ENCODE measurements around the gene TRMT10A.
"Not testable (repeated sequence)": the region's sequence is repeated elsewhere in the genome, so short reads cannot be mapped to it uniquely, and the experiment has no call there.

Gene TRMT10A

DNA sequence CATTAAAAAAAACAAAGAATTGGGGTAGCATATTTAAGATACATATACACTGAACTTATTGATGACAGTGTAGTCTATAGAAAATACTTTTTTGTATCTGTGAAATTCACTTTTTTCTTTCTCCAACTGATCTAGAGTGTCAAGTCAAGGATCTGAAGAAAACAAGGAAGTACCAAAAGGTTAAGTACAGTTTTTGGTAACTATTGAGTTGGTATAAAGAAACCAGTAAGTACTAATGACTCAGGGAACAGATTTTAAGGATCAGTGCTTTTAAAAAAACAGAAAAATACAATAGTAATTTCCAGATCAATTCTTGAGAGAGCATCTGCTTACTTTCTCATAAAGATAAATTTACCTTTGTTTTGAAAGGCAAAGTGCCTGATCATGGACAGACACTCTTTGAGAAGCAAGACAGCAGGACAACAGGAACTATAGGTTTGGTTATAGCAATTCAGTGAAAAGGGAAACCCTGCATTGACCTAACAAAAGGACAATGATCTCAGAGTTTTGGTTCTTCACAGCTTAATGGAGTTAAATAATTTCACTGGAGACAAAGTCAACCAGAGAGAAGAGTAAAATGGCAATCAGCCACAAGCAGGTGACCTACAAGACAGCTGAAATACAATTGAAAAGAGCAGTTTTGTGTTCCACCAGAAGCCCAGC, 23.4 kb downstream of the TRMT10A start:
- DNase-seq, result no peak

DNA sequence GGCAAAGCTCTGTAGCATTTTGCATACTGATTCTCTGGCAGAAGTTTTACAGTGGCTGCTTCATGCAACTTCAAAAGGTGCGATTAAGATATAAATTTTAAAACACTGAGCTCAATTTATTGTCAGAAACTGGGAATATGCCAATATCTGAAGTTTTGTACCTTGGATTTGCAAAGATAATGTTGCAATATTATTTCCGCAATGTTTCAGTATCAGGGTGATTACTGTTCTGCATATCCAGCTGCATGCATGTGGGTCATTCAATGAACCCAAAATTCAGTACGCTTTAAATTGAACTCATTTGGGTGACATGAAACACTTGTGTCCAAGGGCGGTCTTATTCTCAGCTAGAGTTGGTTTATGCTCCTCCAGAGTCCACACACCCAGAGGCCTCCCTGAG, 26.2 kb downstream of the TRMT10A start:
- no peak for DNase-seq

DNA sequence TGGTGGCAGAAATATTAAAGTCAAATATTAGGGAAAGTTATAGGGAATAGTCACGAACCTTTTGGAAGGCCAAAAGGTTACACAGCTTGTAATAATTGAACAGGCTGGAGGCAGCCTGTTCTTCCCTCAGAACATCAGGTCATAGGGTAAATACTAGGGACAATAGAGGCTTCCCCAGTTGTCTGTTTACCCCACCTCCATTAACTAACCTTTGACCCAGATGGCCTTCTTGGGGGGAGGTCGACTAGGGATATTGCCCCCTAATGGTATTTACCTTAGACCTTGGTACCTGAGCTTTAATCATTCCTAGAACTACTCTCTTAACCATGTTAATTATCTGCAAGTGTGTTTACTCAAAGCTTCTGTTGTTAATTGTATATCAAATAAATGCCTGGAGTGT, 27.0 kb downstream of the TRMT10A start:
- no peak for DNase-seq

DNA sequence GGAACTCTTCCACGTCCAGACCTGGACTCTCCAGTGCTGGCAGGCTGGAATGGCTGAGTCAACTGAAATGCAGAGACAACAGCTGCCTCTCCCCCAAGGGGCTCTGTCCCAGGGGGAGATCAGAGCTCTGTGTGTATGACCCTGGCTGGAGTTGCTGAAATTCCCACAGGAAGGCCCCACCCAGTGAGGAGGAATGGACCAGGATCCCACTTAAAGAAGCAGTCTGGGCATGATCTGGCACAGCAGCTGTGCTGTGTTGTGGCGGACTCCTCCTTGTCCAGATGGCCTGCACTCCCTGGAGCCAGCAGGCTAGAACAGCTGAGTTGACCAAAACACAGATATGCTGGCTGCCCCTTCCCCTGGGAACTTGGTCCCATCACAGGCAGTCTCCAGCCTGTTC, 27.6 kb downstream of the TRMT10A start:
- DNase-seq, result no peak

DNA sequence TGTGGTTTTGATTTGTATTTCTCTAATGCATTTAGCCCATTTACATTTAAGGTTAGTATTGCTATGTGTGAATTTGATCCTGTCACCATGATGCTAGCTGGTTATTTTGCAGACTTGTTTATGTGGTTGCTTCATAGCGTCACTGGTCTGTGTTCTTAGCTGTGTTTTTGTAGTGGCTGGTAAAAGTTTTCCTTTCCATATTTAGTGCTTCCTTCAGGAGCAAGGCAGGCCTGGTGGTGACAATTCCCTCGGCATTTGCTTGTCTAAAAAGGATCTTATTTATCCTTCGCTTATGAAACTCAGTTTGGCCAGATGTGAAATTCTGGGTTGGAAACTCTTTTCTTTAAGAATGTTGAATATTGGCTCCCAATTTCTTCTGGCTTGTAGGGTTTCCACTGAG, 29.1 kb downstream of the TRMT10A start:
- DNase-seq, result not testable (repeated sequence)

DNA sequence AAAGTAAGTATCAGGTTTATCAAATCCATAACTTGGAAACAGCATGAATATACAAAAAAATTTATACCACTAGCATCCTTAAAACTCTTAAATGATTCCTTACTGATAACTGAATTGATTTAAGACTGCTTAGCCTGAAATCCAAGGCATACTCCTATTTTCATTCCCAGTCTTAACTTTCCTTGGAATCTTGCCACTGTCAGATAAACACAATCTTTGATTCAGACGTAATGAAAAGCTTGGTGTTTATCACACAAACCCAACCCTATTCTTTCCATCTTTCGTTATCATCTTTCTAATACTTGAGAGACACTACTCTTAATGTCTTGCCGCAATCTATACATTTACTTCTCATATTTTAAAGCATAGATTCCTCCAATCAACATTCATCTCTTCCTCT, 33.9 kb downstream of the TRMT10A start:
- DNase-seq, result no peak

DNA sequence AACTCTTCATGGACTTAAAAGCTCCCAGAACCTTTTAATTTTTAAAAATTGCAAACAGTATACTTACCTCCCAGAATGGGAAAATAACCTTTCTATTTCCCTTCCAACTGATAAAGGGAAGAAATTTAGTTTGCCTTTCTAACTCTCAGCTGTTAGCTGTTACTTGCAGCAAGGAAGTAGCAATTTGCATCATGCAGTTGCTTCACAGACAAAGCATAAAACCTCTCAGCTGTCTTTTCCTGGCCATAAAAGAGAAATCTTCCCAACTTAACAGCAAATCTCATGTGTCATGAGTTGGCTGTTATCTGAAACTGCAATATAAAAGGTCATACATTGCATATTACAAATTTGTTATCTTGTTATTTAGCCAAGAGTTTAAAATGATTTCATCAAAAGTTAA, 34.6 kb downstream of the TRMT10A start:
- no peak for DNase-seq

DNA sequence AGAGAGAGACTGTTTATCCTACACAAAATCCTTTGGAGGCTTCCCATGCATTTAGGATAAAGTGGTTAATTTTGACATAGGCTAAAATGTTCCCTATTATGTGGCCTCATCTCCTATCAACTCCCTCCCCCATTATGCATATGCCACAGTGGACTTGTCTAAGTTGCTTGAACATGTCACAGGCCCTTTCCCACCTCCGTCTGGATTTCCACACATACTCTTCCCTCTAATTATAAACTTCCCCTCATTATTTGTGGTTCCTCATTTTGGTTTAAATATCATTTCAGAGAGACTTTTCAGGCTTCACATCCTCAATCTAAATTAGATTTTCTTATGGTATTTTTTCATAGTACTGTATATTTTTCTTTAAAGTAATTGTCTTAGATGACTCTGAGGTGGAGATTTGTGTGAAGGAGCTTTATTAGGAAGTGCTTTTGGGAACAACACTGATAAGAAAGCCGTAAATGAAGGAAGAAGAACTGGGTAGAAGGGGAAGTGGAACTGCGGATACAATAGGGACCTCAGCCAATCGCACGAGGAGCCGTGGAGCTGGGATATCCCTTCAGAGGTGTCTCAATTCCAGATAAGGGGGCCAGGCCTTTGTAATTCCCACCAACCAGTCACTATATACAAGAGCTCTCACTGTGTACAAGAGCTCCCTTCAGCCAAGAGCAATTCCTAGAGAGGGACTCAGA, 45.1 kb downstream of the TRMT10A start:
- DNase-seq, result no peak

DNA sequence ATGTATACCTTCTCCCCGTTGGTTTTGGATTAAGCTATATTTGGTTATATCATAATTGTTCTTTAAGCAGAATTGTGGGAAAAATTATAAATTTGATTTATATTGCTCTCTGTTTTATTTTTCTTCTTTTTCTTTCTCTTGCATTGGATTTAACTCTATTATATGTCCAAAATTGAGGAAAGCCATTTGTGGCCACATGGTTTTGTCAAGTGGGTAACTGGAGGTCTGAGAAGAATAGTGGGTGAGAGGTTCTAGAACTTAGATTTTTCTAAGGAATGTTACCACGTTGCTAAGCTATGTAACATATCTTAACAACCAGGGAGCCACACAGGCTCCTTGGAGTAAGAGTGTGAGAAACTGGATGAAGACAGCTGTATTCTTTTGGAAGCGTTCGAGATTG, 53.1 kb downstream of the TRMT10A start, which contains the start of gene C4orf17:
TSS of gene C4orf17 (plus strand) at position 301 of the 400 bp plus-strand sequence. CDS start 2,061 bp downstream, outside the sequence.
- DNase-seq, result no peak

DNA sequence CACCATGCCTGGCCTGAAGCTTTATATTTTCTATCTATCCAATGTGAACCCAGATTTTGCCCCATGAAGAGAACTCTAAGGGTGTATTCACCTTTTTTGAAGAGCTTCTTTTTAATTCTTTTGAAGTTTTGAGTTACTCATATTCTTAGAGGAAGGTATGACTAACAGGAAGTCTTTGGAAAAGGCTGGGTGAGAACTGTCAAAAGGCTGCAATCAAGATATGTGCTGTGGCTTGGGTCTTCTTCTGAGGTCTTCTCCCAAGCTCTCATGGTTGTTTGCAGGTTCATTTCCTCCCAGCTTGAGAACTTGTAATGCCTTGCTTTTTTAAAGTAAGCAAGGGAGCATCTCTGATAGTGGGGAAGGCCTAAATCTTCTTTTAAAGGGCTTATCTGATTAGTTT, 56.1 kb downstream of the TRMT10A start:
- DNase-seq, result no peak

DNA sequence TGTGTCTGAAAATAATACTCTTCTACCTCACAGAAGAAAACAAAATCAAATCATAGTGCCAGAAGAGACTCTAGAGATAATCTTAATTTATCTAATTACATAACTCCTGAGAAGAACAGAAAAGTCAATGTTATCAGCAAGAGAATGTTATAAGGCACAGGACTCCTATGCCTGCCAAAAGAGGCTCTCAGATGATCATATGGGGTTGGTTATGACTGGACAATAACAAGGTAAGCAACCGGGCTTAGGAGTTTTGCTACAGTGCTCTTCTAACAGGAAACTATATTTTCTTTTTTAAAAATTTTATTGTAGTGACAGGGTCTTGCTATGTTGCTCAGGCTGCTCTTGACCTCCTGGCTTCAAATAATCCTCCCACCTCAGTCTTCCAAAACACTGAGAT, 56.5 kb downstream of the TRMT10A start:
- no peak for DNase-seq

DNA sequence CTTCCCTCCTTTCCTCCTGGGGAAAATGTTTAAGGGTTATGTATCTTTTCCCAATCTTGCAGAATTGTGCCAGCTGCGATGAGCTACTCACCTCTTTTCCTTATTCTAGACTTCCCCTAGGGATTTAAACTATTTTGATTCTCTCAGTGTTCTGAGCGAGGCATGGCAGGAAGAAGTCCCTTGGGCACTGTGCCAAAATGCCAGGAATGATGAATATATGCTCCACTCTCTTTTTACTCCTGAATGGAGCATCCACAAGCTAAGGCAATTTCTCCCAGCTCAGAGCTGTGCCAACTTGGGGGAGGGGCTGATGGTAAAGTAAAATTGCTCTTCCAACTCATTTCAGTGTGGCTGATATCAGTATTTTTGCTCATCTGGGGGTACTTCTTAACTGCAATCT, 57.1 kb downstream of the TRMT10A start:
- no peak for DNase-seq

DNA sequence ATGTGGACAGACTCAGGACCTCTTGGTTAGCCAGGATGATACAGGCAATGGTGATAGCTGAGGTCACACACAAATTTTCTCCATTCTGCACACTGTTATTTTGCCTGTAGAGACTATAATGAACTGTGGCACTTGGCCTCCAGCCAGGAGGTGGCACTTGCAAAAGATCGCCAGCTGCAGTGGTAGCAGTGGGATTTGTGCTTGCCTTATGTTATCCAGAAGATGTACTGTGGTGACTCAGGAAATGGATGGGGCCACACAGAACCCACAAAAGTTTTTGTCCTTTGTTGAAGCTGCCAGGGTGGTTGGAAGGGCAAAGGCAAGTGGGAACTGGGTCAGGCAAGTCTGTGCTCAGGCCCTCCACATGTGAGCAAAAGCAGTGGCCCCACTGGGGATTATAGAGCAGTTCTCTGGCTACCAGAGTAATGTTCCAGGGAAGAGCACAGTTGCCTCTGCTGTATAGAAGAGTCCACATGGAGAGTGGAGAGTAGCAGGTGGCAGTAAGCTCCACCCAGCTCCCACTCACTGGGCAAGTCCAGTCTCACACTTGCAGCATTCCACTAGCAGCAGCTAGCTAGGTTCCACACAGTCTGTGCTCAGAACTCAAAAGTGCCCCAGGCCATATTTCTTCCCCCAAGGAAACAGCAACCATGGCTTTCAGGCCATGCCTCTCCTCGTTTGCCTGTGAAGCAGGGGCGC, 58.9 kb downstream of the TRMT10A start:
- DNase-seq, result no peak
